Body of pancreas (tissue), 4 donors: Measurements from ENCODE around the gene DLG1. TPM values are rescaled to one million over a fixed set of nuclear protein-coding genes. Genes with fewer than 3 reads are reported as not detected.

Source experiments
- ATAC-seq: fragments of 150-250 bp; one replicate; pipeline ENCODE4 v1.9.1; 2016
- DNase-seq, 4 donors: peaks; one replicate each; pipeline ENCODE4 v3.0.0-alpha.2; 2019
- H3K27ac ChIP-seq, 4 donors: fragments of 200-600 bp; sonication (generic); 1 replicate in 3 of 4; 2 replicates in 1 of 4; pipeline versions ENCODE4 v1.5.1 to v1.6.1; 2016 to 2019; ENCODE audit warnings: mild to moderate bottlenecking in 1 of 4, mixed read lengths in 1 of 4, moderate library complexity in 1 of 4
- H3K27me3 ChIP-seq, 2 donors: fragments of 200-600 bp; sonication (generic); one replicate each; pipeline ENCODE4 v1.6.0; 2016; ENCODE audit warnings: mild to moderate bottlenecking in 1 of 2
- H3K36me3 ChIP-seq, 2 donors: fragments of 200-600 bp; sonication (generic); replicated peaks in 1 of 2; 2 replicates each; pipeline ENCODE4 v1.5.1; 2016; ENCODE audit warnings: low read depth in 2 of 2; ENCODE audit not compliant: insufficient read depth in 1 of 2
- H3K4me1 ChIP-seq: fragments of 200-600 bp; sonication (generic); one replicate; pipeline ENCODE4 v1.6.0; 2016
- H3K4me3 ChIP-seq, 2 donors: fragments of 200-600 bp; sonication (generic); 1 replicate in 1 of 2; 2 replicates in 1 of 2; pipeline ENCODE4 v1.5.1; 2016 to 2019
- H3K9me3 ChIP-seq, 3 donors: fragments of 200-600 bp; sonication (generic); 1 replicate in 2 of 3; 2 replicates in 1 of 3; pipeline ENCODE4 v1.5.1; 2016
- CTCF ChIP-seq, 7 experiments: fragments of 450-650 bp in 4 of 7; fragments of 200-600 bp in 3 of 7; sonication (generic) in 3 of 7; IDR thresholded peaks; one replicate each; pipeline ENCODE4 v1.5.1; 2016 to 2019; ENCODE audit warnings: antibody characterized with exemption in 7 of 7
- POLR2A ChIP-seq, 3 donors: fragments of 450-650 bp; IDR thresholded peaks; one replicate each; pipeline ENCODE4 v1.6.1; 2016; ENCODE audit warnings: antibody characterized with exemption in 3 of 3, mild to moderate bottlenecking in 2 of 3
- WGBS, 2 donors: methylation state at CpG; one replicate each; pipeline ENCODE4 v1.1.5; 2017; 5-methylcytosine and 5-hydroxymethylcytosine counted together
- intact Hi-C: fragments of 100-400 bp; cut with DNase I; formaldehyde crosslinking; loops from one replicate; pipeline ENCODE4 v1.15.1; 2023
- total RNA-seq, 2 donors: library from RNA; depleted of rRNA; stranded (reverse); fragments of >200 nt; gene quantifications; one replicate each; pipeline ENCODE4 v1.1.0, GENCODE V29; 2016

DLG1 gene
- total RNA-seq, 2 donors from 2014 or later = 45.8 to 48.8 TPM

- no peak overlapping the region for H3K4me3 ChIP-seq
- H3K27ac ChIP-seq = no peak overlapping the region
- no peaks in the 10 kb centered on the region for H3K27me3 ChIP-seq
- TF ChIP-seq CTCF (IDR thresholded peaks at IDR 0.05) (no peak), POLR2A (IDR thresholded peaks at IDR 0.05) (no peak)
- DNase-seq (no peak), ATAC-seq (no peak)
- intact Hi-C loops = no loop called here
- no peaks in the 10 kb centered on the region for H3K36me3 ChIP-seq
- H3K4me1 ChIP-seq = peaks cover 10% of the 10 kb centered on the region
- H3K9me3 ChIP-seq = no peaks in the 10 kb centered on the region
- 28 to 34% methylated on average over 3 of the region's 3 CpGs for WGBS, 2 donors
Observed at GRCh38 chr3:197189623-197190022, 108.8 kb downstream of the DLG1 start.

- WGBS, 2 donors = 55 to 56% methylated on average over 3 of the region's 3 CpGs
- H3K27me3 ChIP-seq = no peaks in the 10 kb centered on the region
- no peak for TF ChIP-seq CTCF (IDR thresholded peaks at IDR 0.05)
- TF ChIP-seq POLR2A (IDR thresholded peaks at IDR 0.05) = no peak
- no peak for ATAC-seq
- H3K9me3 ChIP-seq = no peaks in the 10 kb centered on the region
- H3K4me1 ChIP-seq = peaks cover 10% of the 10 kb centered on the region
- no peak overlapping the region for H3K27ac ChIP-seq
- H3K36me3 ChIP-seq = no peaks in the 10 kb centered on the region
- DNase-seq = no peak
- intact Hi-C loops = no loop called here
- no peak overlapping the region for H3K4me3 ChIP-seq
Observed at GRCh38 chr3:197188963-197189362, 109.4 kb downstream of the DLG1 start.

- no peak overlapping the region for H3K27ac ChIP-seq
- ATAC-seq (peak; percentile 66), DNase-seq (peak in 3 of 4 donors; percentile 19 to 43 (median 20))
- H3K36me3 ChIP-seq = no peaks in the 10 kb centered on the region
- intact Hi-C loops = no loop called here
- no peaks in the 10 kb centered on the region for H3K9me3 ChIP-seq
- H3K4me1 ChIP-seq = peaks cover 10% of the 10 kb centered on the region
- no peak overlapping the region for H3K4me3 ChIP-seq
- TF ChIP-seq POLR2A (IDR thresholded peaks at IDR 0.05) = no peak
- peak in 6 of 7 experiments; percentile 68 to 77 (median 74) for TF ChIP-seq CTCF (IDR thresholded peaks at IDR 0.05)
- H3K27me3 ChIP-seq = no peaks in the 10 kb centered on the region
- WGBS, 2 donors = 14 to 26% methylated on average over 1 of the region's 1 CpG
Observed at GRCh38 chr3:197186887-197187588, 111.4 kb downstream of the DLG1 start.

GRCh38 chr3:197183582-197183981, 114.8 kb downstream of the DLG1 start:
- intact Hi-C loops = no loop called here
- no peak for ATAC-seq
- H3K27me3 ChIP-seq = no peaks in the 10 kb centered on the region
- no peaks in the 10 kb centered on the region for H3K9me3 ChIP-seq
- no peak for TF ChIP-seq CTCF (IDR thresholded peaks at IDR 0.05)
- WGBS, 2 donors = 79 to 88% methylated on average over 9 of the region's 9 CpGs
- no peak overlapping the region for H3K27ac ChIP-seq
- no peak overlapping the region for H3K4me3 ChIP-seq
- DNase-seq = no peak
- H3K36me3 ChIP-seq = no peaks in the 10 kb centered on the region
- peaks cover 20% of the 10 kb centered on the region for H3K4me1 ChIP-seq

- intact Hi-C loops = no loop called here
- no peaks in the 10 kb centered on the region for H3K27me3 ChIP-seq
- 66 to 73% methylated on average over 6 of the region's 6 CpGs for WGBS, 2 donors
- no peak overlapping the region for H3K4me3 ChIP-seq
- H3K4me1 ChIP-seq = peaks cover 18% of the 10 kb centered on the region
- TF ChIP-seq POLR2A (IDR thresholded peaks at IDR 0.05) (no peak), CTCF (IDR thresholded peaks at IDR 0.05) (no peak)
- H3K36me3 ChIP-seq = no peaks in the 10 kb centered on the region
- peak in 2 of 4 donors; percentile 15 to 47 for DNase-seq
- no peak for ATAC-seq
- H3K27ac ChIP-seq = no peak overlapping the region
- H3K9me3 ChIP-seq = no peaks in the 10 kb centered on the region
Observed at GRCh38 chr3:197181741-197182140, 116.7 kb downstream of the DLG1 start.
